MM.1S (cell line): ENCODE results near the gene UQCC5.

ENCODE experiments used
- DNase-seq: peaks from one replicate; pipeline ENCODE4 v3.0.0-alpha.2; 2015
- H2AFZ ChIP-seq: fragments of 300-600 bp; sonication (generic); 2 replicates; pipeline ENCODE4 v1.6.0; 2016; ENCODE audit warnings: antibody characterized with exemption, low read length
- H3F3A ChIP-seq: fragments of 300-600 bp; sonication (generic); 2 replicates; pipeline ENCODE4 v1.6.1; 2016; ENCODE audit warnings: mild to moderate bottlenecking, antibody characterized with exemption, low read length, moderate library complexity, mixed read lengths; ENCODE audit not compliant: insufficient read depth
- H3K27ac ChIP-seq: fragments of 300-600 bp; sonication (generic); 2 replicates; pipeline ENCODE4 v1.5.1; 2016; ENCODE audit warnings: mild to moderate bottlenecking, low read length
- H3K27me3 ChIP-seq: fragments of 300-600 bp; sonication (generic); replicated peaks from 2 replicates; pipeline ENCODE4 v1.6.0; 2016; ENCODE audit warnings: low read length; ENCODE audit not compliant: insufficient read depth
- H3K36me3 ChIP-seq: fragments of 300-600 bp; sonication (generic); replicated peaks from 2 replicates; pipeline ENCODE4 v1.6.1; 2016; ENCODE audit warnings: mild to moderate bottlenecking, low read length, mixed read lengths; ENCODE audit not compliant: insufficient read depth
- H3K4me1 ChIP-seq: fragments of 300-600 bp; sonication (generic); 2 replicates; pipeline ENCODE4 v1.6.1; 2016; ENCODE audit warnings: low read length, mixed read lengths
- H3K4me2 ChIP-seq: fragments of 300-600 bp; sonication (generic); 2 replicates; pipeline ENCODE4 v1.6.0; 2016; ENCODE audit warnings: low read depth, low read length
- H3K4me3 ChIP-seq: fragments of 300-600 bp; sonication (generic); 2 replicates; pipeline ENCODE4 v1.5.1; 2016; ENCODE audit warnings: low read length, mixed read lengths
- H3K79me2 ChIP-seq: fragments of 300-600 bp; sonication (generic); 2 replicates; pipeline ENCODE4 v1.6.1; 2016; ENCODE audit warnings: mixed run types, low read length, mixed read lengths
- H3K9ac ChIP-seq: fragments of 300-600 bp; sonication (generic); 2 replicates; pipeline ENCODE4 v1.6.1; 2016; ENCODE audit warnings: low read length, mixed read lengths
- H3K9me2 ChIP-seq: fragments of 300-600 bp; sonication (generic); replicated peaks from 2 replicates; pipeline ENCODE4 v1.6.1; 2016; ENCODE audit warnings: mild to moderate bottlenecking, low read length, mixed read lengths; ENCODE audit not compliant: insufficient read depth
- H3K9me3 ChIP-seq: fragments of 300-600 bp; sonication (generic); replicated peaks from 2 replicates; pipeline ENCODE4 v1.6.1; 2016; ENCODE audit warnings: mild to moderate bottlenecking, low read length, mixed read lengths; ENCODE audit not compliant: insufficient read depth
- H4K20me1 ChIP-seq: fragments of 300-600 bp; sonication (generic); 2 replicates; pipeline ENCODE4 v1.6.1; 2016; ENCODE audit warnings: mild to moderate bottlenecking, low read length, moderate library complexity, mixed read lengths; ENCODE audit not compliant: insufficient read depth
- CTCF ChIP-seq: fragments of 300-600 bp; sonication (generic); IDR thresholded peaks from 2 replicates; pipeline ENCODE4 v1.5.1; 2016; ENCODE audit warnings: antibody characterized with exemption, low read length, mixed read lengths
- EZH2 ChIP-seq: fragments of 300-600 bp; sonication (generic); optimal IDR thresholded peaks from 2 replicates; pipeline ENCODE3; 2017; ENCODE audit warnings: low read depth, mild to moderate bottlenecking, antibody characterized with exemption, low read length, mixed read lengths
- EZH2phosphoT487 ChIP-seq: fragments of 300-600 bp; sonication (generic); IDR thresholded peaks from 2 replicates; pipeline ENCODE4 v1.6.1; 2018; ENCODE audit warnings: antibody characterized with exemption, low read length

Gene UQCC5

GRCh38 chr3:52534281-52535183 is 1.9 kb upstream of the UQCC5 start:
- no peak for DNase-seq
- Histone ChIP-seq H3K9me2 (no peaks in the 10 kb centered on the region), H3K27ac (no peak overlapping the region), H3K9ac (no peak overlapping the region), H4K20me1 (no peaks in the 10 kb centered on the region), H3K4me1 (peaks cover 18% of the 10 kb centered on the region), H3K27me3 (no peaks in the 10 kb centered on the region), H3K9me3 (no peaks in the 10 kb centered on the region), H3K4me3 (peak overlapping the region; percentile 50; the same call in 1 of the 2 replicates), H3F3A (peaks cover 18% of the 10 kb centered on the region), H3K36me3 (no peaks in the 10 kb centered on the region), H3K4me2 (peak overlapping the region; percentile 65; the same call in 1 of the 2 replicates), H3K79me2 (peaks cover 31% of the 10 kb centered on the region), H2AFZ (peak overlapping the region; percentile 70)
- TF ChIP-seq EZH2phosphoT487 (no peak), EZH2 (no peak), CTCF (no peak)

GRCh38 chr3:52535411-52536111 is 844 bp upstream of the UQCC5 start:
- Histone ChIP-seq H3K4me2 (peak overlapping the region; percentile 80), H3K27me3 (no peaks in the 10 kb centered on the region), H3K79me2 (peaks cover 41% of the 10 kb centered on the region), H3K36me3 (peaks cover 3% of the 10 kb centered on the region; the same call in 1 of the 2 replicates), H3K9me2 (no peaks in the 10 kb centered on the region), H3K9ac (no peak overlapping the region), H3K9me3 (no peaks in the 10 kb centered on the region), H2AFZ (peak overlapping the region; percentile 79), H3F3A (peaks cover 19% of the 10 kb centered on the region), H4K20me1 (no peaks in the 10 kb centered on the region; the same call in 1 of the 2 replicates), H3K27ac (no peak overlapping the region), H3K4me3 (peak overlapping the region; percentile 51), H3K4me1 (peaks cover 18% of the 10 kb centered on the region)
- TF ChIP-seq EZH2phosphoT487 (no peak), CTCF (no peak), EZH2 (no peak)
- DNase-seq, result no peak

DNA sequence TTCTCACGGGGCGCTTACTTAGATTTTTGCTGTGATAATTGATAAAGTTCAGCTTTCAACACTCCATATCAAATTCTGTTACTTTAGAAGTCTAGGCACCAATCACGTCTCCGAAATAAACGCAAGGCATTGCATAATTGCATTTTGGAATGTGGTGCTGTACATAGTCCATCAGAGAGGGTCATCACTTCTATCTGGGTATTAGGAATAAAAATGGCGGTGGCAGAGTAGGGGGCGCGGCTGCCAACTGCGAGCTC is 365 bp upstream of the UQCC5 start:
- Histone ChIP-seq H3K9ac (no peak overlapping the region), H3K79me2 (peaks cover 45% of the 10 kb centered on the region)
- TF ChIP-seq EZH2phosphoT487, result no peak
- TF ChIP-seq EZH2, result no peak
- TF ChIP-seq CTCF, result no peak

More for the DNA sequence above, 365 bp upstream of the UQCC5 start:
- Histone ChIP-seq H3K27me3 (no peaks in the 10 kb centered on the region), H3F3A (peaks cover 24% of the 10 kb centered on the region), H3K4me2 (peak overlapping the region; percentile 80), H2AFZ (peak overlapping the region; percentile 79), H3K4me1 (peaks cover 18% of the 10 kb centered on the region), H3K36me3 (peaks cover 4% of the 10 kb centered on the region; the same call in 1 of the 2 replicates), H3K4me3 (peak overlapping the region; percentile 51), H3K9me2 (no peaks in the 10 kb centered on the region), H3K27ac (no peak overlapping the region), H4K20me1 (no peaks in the 10 kb centered on the region; the same call in 1 of the 2 replicates), H3K9me3 (no peaks in the 10 kb centered on the region)
- DNase-seq, result no peak
